ENCODE data around the gene AMFR.
"Not testable (repeated sequence)": the region's sequence is repeated elsewhere in the genome, so short reads cannot be mapped to it uniquely, and the experiment has no call there.

Gene AMFR

GRCh38 chr16:56388209-56388608, 37.1 kb downstream of the AMFR start:
- Histone ChIP-seq H3K4me3 (ENCODE audit: low read depth in 1 of 2, low read length in 1 of 2) (no peak overlapping the region), H3K9me3 (no peaks in the 10 kb centered on the region), H3K4me1 (ENCODE audit: control insufficient read depth in 1 of 2, insufficient read depth in 1 of 2, low read depth in 1 of 2, low read length in 1 of 2) (no peaks in the 10 kb centered on the region), H3K36me3 (peaks cover 78% of the 10 kb centered on the region), H3K27me3 (no peaks in the 10 kb centered on the region), H3K27ac (no peak overlapping the region)
- TF ChIP-seq, protein P1, sequence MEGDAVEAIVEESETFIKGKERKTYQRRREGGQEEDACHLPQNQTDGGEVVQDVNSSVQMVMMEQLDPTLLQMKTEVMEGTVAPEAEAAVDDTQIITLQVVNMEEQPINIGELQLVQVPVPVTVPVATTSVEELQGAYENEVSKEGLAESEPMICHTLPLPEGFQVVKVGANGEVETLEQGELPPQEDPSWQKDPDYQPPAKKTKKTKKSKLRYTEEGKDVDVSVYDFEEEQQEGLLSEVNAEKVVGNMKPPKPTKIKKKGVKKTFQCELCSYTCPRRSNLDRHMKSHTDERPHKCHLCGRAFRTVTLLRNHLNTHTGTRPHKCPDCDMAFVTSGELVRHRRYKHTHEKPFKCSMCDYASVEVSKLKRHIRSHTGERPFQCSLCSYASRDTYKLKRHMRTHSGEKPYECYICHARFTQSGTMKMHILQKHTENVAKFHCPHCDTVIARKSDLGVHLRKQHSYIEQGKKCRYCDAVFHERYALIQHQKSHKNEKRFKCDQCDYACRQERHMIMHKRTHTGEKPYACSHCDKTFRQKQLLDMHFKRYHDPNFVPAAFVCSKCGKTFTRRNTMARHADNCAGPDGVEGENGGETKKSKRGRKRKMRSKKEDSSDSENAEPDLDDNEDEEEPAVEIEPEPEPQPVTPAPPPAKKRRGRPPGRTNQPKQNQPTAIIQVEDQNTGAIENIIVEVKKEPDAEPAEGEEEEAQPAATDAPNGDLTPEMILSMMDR (IDR thresholded peaks at IDR 0.05): no peak

DNA sequence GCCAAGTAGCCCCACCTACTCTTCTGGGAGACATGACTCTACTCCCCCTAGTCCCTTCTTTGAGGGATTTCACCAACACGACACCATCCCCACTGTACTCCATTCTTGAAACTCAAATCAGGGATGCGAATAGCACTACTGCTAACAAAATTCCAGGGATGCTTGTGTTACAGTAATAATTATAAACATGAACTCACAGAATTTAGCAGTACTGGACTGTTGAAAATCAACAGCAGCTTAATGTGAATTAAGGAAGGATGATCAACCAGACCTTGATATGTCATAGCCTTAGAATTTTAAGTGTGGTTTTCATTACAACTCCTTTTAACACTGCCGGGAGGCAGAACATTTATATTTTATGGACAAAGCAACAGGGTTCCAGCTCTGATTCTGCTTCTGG, 37.9 kb downstream of the AMFR start:
- Histone ChIP-seq H3K4me1 (ENCODE audit: control insufficient read depth in 1 of 2, insufficient read depth in 1 of 2, low read depth in 1 of 2, low read length in 1 of 2) (no peaks in the 10 kb centered on the region), H3K27me3 (no peaks in the 10 kb centered on the region), H3K9me3 (no peaks in the 10 kb centered on the region), H3K27ac (no peak overlapping the region), H3K36me3 (peaks cover 84% of the 10 kb centered on the region), H3K4me3 (ENCODE audit: low read depth in 1 of 2, low read length in 1 of 2) (no peak overlapping the region)
- TF ChIP-seq, protein P1 (IDR thresholded peaks at IDR 0.05): no peak

DNA sequence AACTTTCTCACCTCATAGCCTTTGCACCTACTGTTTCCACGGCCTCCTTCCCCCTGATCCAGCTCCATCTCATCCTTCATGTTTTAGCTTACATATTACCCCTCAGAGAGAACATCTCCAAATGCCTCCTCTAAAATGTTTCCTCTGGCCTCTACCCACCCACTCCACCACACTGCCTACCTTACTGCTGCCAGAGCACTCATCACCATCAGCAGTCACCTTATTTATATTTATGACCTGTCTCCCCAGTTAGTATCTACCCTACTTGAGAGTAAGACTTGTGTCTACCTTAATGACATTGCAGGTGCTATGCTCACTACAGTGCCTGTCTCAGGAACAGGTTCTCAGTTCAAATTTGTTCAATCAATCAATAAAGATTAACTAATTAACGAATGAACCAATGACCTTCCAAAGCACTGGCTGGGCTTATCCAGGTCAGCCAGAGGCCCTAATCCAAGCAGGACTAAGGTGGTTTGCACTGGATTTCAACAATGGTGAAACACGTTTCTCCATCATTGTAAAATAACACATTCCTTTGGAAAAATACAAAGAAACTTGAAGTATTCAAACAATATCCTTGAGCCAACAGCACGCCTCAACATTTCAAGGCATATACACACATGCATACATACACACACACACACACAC, 41.1 kb downstream of the AMFR start:
- Histone ChIP-seq H3K36me3 (peaks cover 56% of the 10 kb centered on the region), H3K4me1 (ENCODE audit: control insufficient read depth in 1 of 2, insufficient read depth in 1 of 2, low read depth in 1 of 2, low read length in 1 of 2) (no peaks in the 10 kb centered on the region), H3K9me3 (peaks cover 8% of the 10 kb centered on the region), H3K27me3 (no peaks in the 10 kb centered on the region), H3K4me3 (ENCODE audit: low read depth in 1 of 2, low read length in 1 of 2) (no peak overlapping the region), H3K27ac (no peak overlapping the region)
- TF ChIP-seq, protein P1 (IDR thresholded peaks at IDR 0.05): no peak

- peaks cover 8% of the 10 kb centered on the region for H3K9me3 ChIP-seq
- no peak overlapping the region for H3K27ac ChIP-seq
- peaks cover 44% of the 10 kb centered on the region for H3K36me3 ChIP-seq
Observed at GRCh38 chr16:56382901-56383355, 42.4 kb downstream of the AMFR start.

GRCh38 chr16:56382459-56382858, 42.9 kb downstream of the AMFR start:
- TF ChIP-seq, protein P1 (IDR thresholded peaks at IDR 0.05): no peak
- no peak overlapping the region for H3K4me3 ChIP-seq (ENCODE audit: low read depth in 1 of 2, low read length in 1 of 2)
- no peak overlapping the region for H3K27ac ChIP-seq
- H3K9me3 ChIP-seq: peaks cover 8% of the 10 kb centered on the region
- no peaks in the 10 kb centered on the region for H3K27me3 ChIP-seq
- H3K4me1 ChIP-seq (ENCODE audit: control insufficient read depth in 1 of 2, insufficient read depth in 1 of 2, low read depth in 1 of 2, low read length in 1 of 2): no peaks in the 10 kb centered on the region
- H3K36me3 ChIP-seq: peaks cover 40% of the 10 kb centered on the region

More at GRCh38 chr16:56382901-56383355, 42.4 kb downstream of the AMFR start:
- H3K4me1 ChIP-seq (ENCODE audit: control insufficient read depth in 1 of 2, insufficient read depth in 1 of 2, low read depth in 1 of 2, low read length in 1 of 2): no peaks in the 10 kb centered on the region
- H3K27me3 ChIP-seq: no peaks in the 10 kb centered on the region
- no peak overlapping the region for H3K4me3 ChIP-seq (ENCODE audit: low read depth in 1 of 2, low read length in 1 of 2)
- TF ChIP-seq, protein P1 (IDR thresholded peaks at IDR 0.05): no peak

DNA sequence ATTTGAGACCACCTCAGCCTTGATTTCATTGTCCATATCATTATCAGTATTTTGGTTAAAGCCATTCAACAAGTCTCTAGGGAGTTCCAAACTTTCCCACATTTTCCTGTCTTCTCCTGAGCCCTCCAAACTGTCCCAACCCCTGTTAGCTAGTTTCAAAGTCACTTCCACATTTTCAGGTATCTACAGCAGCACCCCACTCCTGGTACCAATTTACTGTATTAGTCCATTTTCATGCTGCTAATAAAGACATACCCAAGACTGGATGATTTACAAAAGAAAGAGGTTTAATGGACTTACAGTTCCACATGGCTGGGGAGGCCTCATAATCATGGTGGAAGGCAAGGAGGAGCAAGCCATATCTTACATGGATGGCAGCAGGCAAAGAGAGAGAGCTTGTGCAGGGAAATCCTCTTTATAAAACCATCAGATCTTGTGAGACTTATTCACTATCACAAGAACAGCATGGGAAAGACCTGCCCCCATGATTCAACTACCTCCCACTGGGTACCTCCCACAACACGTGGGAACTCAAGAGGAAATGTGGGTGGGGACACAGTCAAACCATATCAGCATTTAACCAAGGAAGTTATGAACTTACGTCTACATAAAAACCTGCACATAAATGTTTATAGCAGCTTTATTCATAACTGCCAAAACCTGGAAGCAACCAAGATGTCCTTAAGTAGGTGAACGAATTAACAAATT, 44.4 kb downstream of the AMFR start:
- H3K36me3 ChIP-seq: peaks cover 32% of the 10 kb centered on the region
- not testable (repeated sequence) for H3K4me1 ChIP-seq (ENCODE audit: control insufficient read depth in 1 of 2, insufficient read depth in 1 of 2, low read depth in 1 of 2, low read length in 1 of 2); H3K9me3 ChIP-seq; H3K4me3 ChIP-seq (ENCODE audit: low read depth in 1 of 2, low read length in 1 of 2); H3K27me3 ChIP-seq; H3K27ac ChIP-seq

DNA sequence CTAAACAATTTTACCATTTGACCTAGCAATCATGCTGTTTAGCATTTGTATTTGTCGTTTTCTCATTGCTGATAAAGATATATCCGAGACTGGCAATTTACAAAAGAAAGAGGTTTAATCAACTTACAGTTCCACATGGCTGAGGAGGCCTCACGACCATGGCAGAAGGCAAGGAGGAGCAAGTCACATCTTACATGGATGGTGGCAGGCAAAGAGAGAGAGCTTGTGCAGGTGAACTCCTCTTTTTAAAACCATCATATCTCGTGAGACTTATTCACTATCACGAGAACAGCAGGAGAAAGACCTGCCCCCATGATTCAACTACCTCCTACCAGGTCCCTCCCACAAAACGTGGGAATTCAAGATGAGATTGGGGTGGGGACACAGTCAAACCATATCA, 46.3 kb downstream of the AMFR start:
- peaks cover 14% of the 10 kb centered on the region for H3K36me3 ChIP-seq

GRCh38 chr16:56375792-56376191, 49.6 kb downstream of the AMFR start:
- not testable (repeated sequence) for H3K36me3 ChIP-seq; H3K27ac ChIP-seq; H3K4me3 ChIP-seq (ENCODE audit: low read depth in 1 of 2, low read length in 1 of 2); H3K27me3 ChIP-seq; H3K4me1 ChIP-seq (ENCODE audit: control insufficient read depth in 1 of 2, insufficient read depth in 1 of 2, low read depth in 1 of 2, low read length in 1 of 2); H3K9me3 ChIP-seq

More for the DNA sequence above, 46.3 kb downstream of the AMFR start:
- H3K4me1 ChIP-seq (ENCODE audit: control insufficient read depth in 1 of 2, insufficient read depth in 1 of 2, low read depth in 1 of 2, low read length in 1 of 2); H3K4me3 ChIP-seq (ENCODE audit: low read depth in 1 of 2, low read length in 1 of 2); H3K27ac ChIP-seq; H3K9me3 ChIP-seq; H3K27me3 ChIP-seq: not testable (repeated sequence)

Data from neutrophil (primary cell).